Left cardiac atrium (tissue), 4 donors: ENCODE data around the gene HADHA. TPM values are rescaled to one million over a fixed set of nuclear protein-coding genes. Genes with fewer than 3 reads are reported as not detected.
A peak's percentile ranks its signal among the peaks of the same experiment; 100 is the strongest.

Experiments used
- ATAC-seq, 2 donors: fragments of 200-7000 bp; cut with Tn5 transposase; one replicate each; pipeline ENCODE4 v1.9.1; 2020; ENCODE audit warnings: mild to moderate bottlenecking in 2 of 2, moderate library complexity in 2 of 2
- DNase-seq: peaks from one replicate; pipeline ENCODE4 v3.0.0-alpha.2; 2020
- intact Hi-C, 2 donors: fragments of 100-400 bp; cut with DNase I; formaldehyde crosslinking; loops; one replicate each; pipeline versions ENCODE4 v1.14.1 to v1.15.1; 2022 to 2023
- total RNA-seq, 2 donors: library from RNA; stranded (reverse); fragmentation: NEBNext Ultra II Directional; extraction: Animal tissue kit (Norgen Biotek cat#: 25700); gene quantifications; one replicate each; pipeline ENCODE4 v1.2.1, GENCODE V29; 2021
- donor health status: DM: no; HTN: yes; CAD: no.
- donor health status: DM: no; HTN: yes; CAD: no; lungs with severe emphysema.
- donor health status: DM: yes; HTN: yes; CAD: no.
- donor health status: Dilated cardiomyopathy.

HADHA gene
- total RNA-seq, 2 donors from 2014 or later = 330 to 349 TPM

- DNase-seq = no peak
- intact Hi-C loops = no loop called here
- peak in 1 of 2 donors; percentile 55 for ATAC-seq
These were observed 80.2 kb downstream of the HADHA start for GRCh38 chr2:26164231-26164630.

GRCh38 chr2:26162963-26163362 is 81.5 kb downstream of the HADHA start:
- DNase-seq (no peak), ATAC-seq (no peak)
- intact Hi-C loops = no loop called here

- no peak for DNase-seq
- no peak for ATAC-seq
- intact Hi-C loops = no loop called here
These were observed 82.5 kb downstream of the HADHA start for GRCh38 chr2:26161926-26162325.

- intact Hi-C loops = no loop called here
- DNase-seq (no peak), ATAC-seq (no peak)
These were observed 86.9 kb downstream of the HADHA start for GRCh38 chr2:26157580-26157979.

GRCh38 chr2:26150243-26150642 is 94.2 kb downstream of the HADHA start:
- ATAC-seq (no peak), DNase-seq (no peak)
- intact Hi-C loops = no loop called here

GRCh38 chr2:26148501-26148900 is 95.9 kb downstream of the HADHA start:
- intact Hi-C loops = loop anchor here (5.0 to 10.0 kb wide), 3 partner anchors 61 to 196 kb away; no protein-coding TSS in a partner anchor
- DNase-seq (no peak), ATAC-seq (no peak)

- DNase-seq (peak; percentile 53), ATAC-seq (peak; percentile 67 to 73)
- intact Hi-C loops = loop anchor here (2.0 to 10.0 kb wide), 4 partner anchors 58 to 193 kb away; no protein-coding TSS in a partner anchor
These were observed 99.3 kb downstream of the HADHA start for GRCh38 chr2:26144953-26145680.

GRCh38 chr2:26144031-26144430 is 100.4 kb downstream of the HADHA start:
- DNase-seq = no peak
- ATAC-seq = no peak
- intact Hi-C loops = loop anchor here (2.0 to 10.0 kb wide), 3 partner anchors 59 to 192 kb away; no protein-coding TSS in a partner anchor

GRCh38 chr2:26141145-26141769 is 103.2 kb downstream of the HADHA start:
- DNase-seq = no peak
- no peak for ATAC-seq
- intact Hi-C loops = loop anchor here in 1 of 2 donors (5.0 to 10.0 kb wide), 2 partner anchors 56 to 189 kb away; no protein-coding TSS in a partner anchor

Other genes with a start within 250 kb of the HADHA start
- gene RAB10, start 210.5 kb downstream of the HADHA start, total RNA-seq = 100 to 1,000 TPM in 1 of 2 donors, 10 to 100 TPM in 1; 93.8 to 108 TPM
- 1 to 10 TPM; 4.2 to 4.8 TPM for gene GAREM2, start 71.5 kb downstream of the HADHA start, total RNA-seq
- gene HADHB, start 307 bp upstream of the HADHA start, total RNA-seq = 100 to 1,000 TPM; 711 to 792 TPM
- gene SELENOI, start 101.5 kb upstream of the HADHA start, total RNA-seq = 10 to 100 TPM; 13.5 to 20.4 TPM
- gene ADGRF3, start 102.2 kb upstream of the HADHA start, total RNA-seq = under 1 TPM in 1 of 2 donors, not detected in 1; 0.08 TPM
- gene DRC1, start 157.3 kb upstream of the HADHA start, total RNA-seq = not detected
- gene OTOF, start 233.5 kb upstream of the HADHA start, total RNA-seq = under 1 TPM in 1 of 2 donors, not detected in 1; 0.18 TPM